Measurements from ENCODE around the gene DCLK1.

- TF ChIP-seq POLR2A (IDR thresholded peaks at IDR 0.05) (no peak), CTCF (IDR thresholded peaks at IDR 0.05) (no peak)
These were observed 23.5 kb upstream of the DCLK1 start for GRCh38 chr13:36154567-36155291.

All from adrenal gland (tissue), 5 donors.